HepG2 (cell line): ENCODE results near the gene GPR39. TPM values are rescaled to one million over a fixed set of nuclear protein-coding genes. Genes with fewer than 3 reads are reported as not detected.

Experiments used
- BRD4 ChIP-seq: sonication (generic); formaldehyde crosslinking; IDR thresholded peaks from 2 replicates; pipeline ENCODE4 v1.4.0; 2020; ENCODE audit warnings: missing genetic modification reagents
- ESRRA ChIP-seq: sonication (generic); formaldehyde crosslinking; IDR thresholded peaks from 2 replicates; pipeline ENCODE4 v1.5.1; 2020; ENCODE audit warnings: mild to moderate bottlenecking, low read depth, missing genetic modification reagents
- FOXM1 ChIP-seq: sonication (generic); formaldehyde crosslinking; IDR thresholded peaks from 2 replicates; pipeline ENCODE4 v1.5.0; 2020; ENCODE audit warnings: missing genetic modification reagents
- MAFF ChIP-seq: IDR thresholded peaks from 2 replicates; pipeline ENCODE4 v1.6.1; 2011; ENCODE audit warnings: low read depth, low read length, improper control_type of control experiment
- NR1H2 ChIP-seq: sonication (generic); formaldehyde crosslinking; IDR thresholded peaks from 2 replicates; pipeline ENCODE4 v1.8.1; 2022; ENCODE audit warnings: low read depth, missing genetic modification reagents, borderline replicate concordance
- NRL ChIP-seq: sonication (generic); formaldehyde crosslinking; IDR thresholded peaks from 2 replicates; pipeline ENCODE4 v1.5.0; 2020; ENCODE audit warnings: missing genetic modification reagents, mild to moderate bottlenecking, moderate library complexity, borderline replicate concordance
- POLR2AphosphoS2 ChIP-seq: IDR thresholded peaks from 2 replicates; pipeline ENCODE4 v1.6.1; 2011; ENCODE audit warnings: low read depth, low read length, improper control_type of control experiment
- RBAK ChIP-seq: sonication (generic); formaldehyde crosslinking; IDR thresholded peaks from 2 replicates; pipeline ENCODE4 v1.5.1; 2020; ENCODE audit warnings: mild to moderate bottlenecking, missing genetic modification reagents
- RBM22 ChIP-seq: fragments of 200-400 bp; formaldehyde crosslinking; optimal IDR thresholded peaks from 2 replicates; pipeline ENCODE3; 2017; ENCODE audit warnings: mild to moderate bottlenecking, low read length, moderate library complexity
- SMAD1 ChIP-seq: sonication (generic); formaldehyde crosslinking; IDR thresholded peaks from 2 replicates; pipeline ENCODE4 v1.4.0; 2020; ENCODE audit warnings: missing genetic modification reagents, low read depth, mild to moderate bottlenecking, borderline replicate concordance
- TARDBP ChIP-seq: sonication (generic); formaldehyde crosslinking; IDR thresholded peaks from 2 replicates; pipeline ENCODE4 v1.8.0; 2022; ENCODE audit warnings: mild to moderate bottlenecking, missing genetic modification reagents
- THAP11 ChIP-seq: IDR thresholded peaks from 2 replicates; pipeline ENCODE4 v1.6.1; 2016; ENCODE audit warnings: missing biosample characterization, missing genetic modification reagents
- ZNF101 ChIP-seq: sonication (generic); formaldehyde crosslinking; IDR thresholded peaks from 2 replicates; pipeline ENCODE4 v1.4.0; 2020; ENCODE audit warnings: mild to moderate bottlenecking, low read depth, missing genetic modification reagents, borderline replicate concordance
- ZNF549 ChIP-seq: sonication (generic); formaldehyde crosslinking; IDR thresholded peaks from 2 replicates; pipeline ENCODE4 v1.5.0; 2020; ENCODE audit warnings: missing genetic modification reagents
- ZNF562 ChIP-seq: sonication (generic); formaldehyde crosslinking; IDR thresholded peaks from 2 replicates; pipeline ENCODE4 v1.8.0; 2022; ENCODE audit warnings: missing genetic modification reagents, borderline replicate concordance
- ZNF607 ChIP-seq: sonication (generic); formaldehyde crosslinking; IDR thresholded peaks from 2 replicates; pipeline ENCODE4 v1.5.1; 2020; ENCODE audit warnings: missing genetic modification reagents, mild to moderate bottlenecking, borderline replicate concordance
- ZNF737 ChIP-seq: sonication (generic); formaldehyde crosslinking; IDR thresholded peaks from 2 replicates; pipeline ENCODE4 v1.5.0; 2020; ENCODE audit warnings: missing genetic modification reagents, mild to moderate bottlenecking, borderline replicate concordance
- ZNF775 ChIP-seq: sonication (generic); formaldehyde crosslinking; IDR thresholded peaks from 2 replicates; pipeline ENCODE4 v1.4.0; 2020; ENCODE audit warnings: missing genetic modification reagents, mild to moderate bottlenecking, moderate library complexity, borderline replicate concordance
- ZSCAN9 ChIP-seq: IDR thresholded peaks from 2 replicates; pipeline ENCODE4 v1.6.1; 2016; ENCODE audit warnings: borderline replicate concordance
- polyA plus RNA-seq, 8 experiments: library from polyadenylated mRNA; depleted of rRNA in 3 of 8; stranded (reverse) in 7 of 8; unstranded in 1 of 8; fragments of >200 nt; fragmentation: Illumina TruSeq in 4 of 8; extraction: Trizol in 4 of 8; gene quantifications; 2 replicates each; pipeline versions ENCODE4 v1.2.1 to v1.2.3, GENCODE V29; 2011 to 2016; ENCODE audit warnings: low read depth in 4 of 8, missing spikeins in 1 of 8, mixed read lengths in 1 of 8; ENCODE audit not compliant: insufficient read depth in 1 of 8
- total RNA-seq, 5 experiments: library from RNA; depleted of rRNA; stranded (reverse); fragments of >200 nt; fragmentation: Illumina TruSeq; extraction: Trizol; gene quantifications; 2 replicates each; pipeline ENCODE4 v1.2.3, GENCODE V29; 2016; ENCODE audit warnings: low read depth in 1 of 5
- TF ChIP-seq, protein P1 (sequence below): sonication (generic); formaldehyde crosslinking; IDR thresholded peaks from 2 replicates; pipeline ENCODE4 v1.4.0; 2020; ENCODE audit warnings: missing genetic modification reagents, low read depth, mild to moderate bottlenecking, borderline replicate concordance
- TF ChIP-seq, protein P2 (sequence below): sonication (generic); formaldehyde crosslinking; IDR thresholded peaks from 2 replicates; pipeline ENCODE4 v1.4.0; 2020; ENCODE audit warnings: missing genetic modification reagents
- TF ChIP-seq, protein P3 (sequence below): sonication (generic); formaldehyde crosslinking; IDR thresholded peaks from 2 replicates; pipeline ENCODE4 v1.5.1; 2020; ENCODE audit warnings: missing genetic modification reagents, mild to moderate bottlenecking, borderline replicate concordance
- TF ChIP-seq, protein P4 (sequence below): sonication (generic); formaldehyde crosslinking; conservative IDR thresholded peaks from 2 replicates; pipeline ENCODE4 v1.5.0; 2020; ENCODE audit warnings: missing genetic modification reagents
- TF ChIP-seq, protein P5 (sequence below): sonication (generic); formaldehyde crosslinking; IDR thresholded peaks from 2 replicates; pipeline ENCODE4 v1.8.1; 2023; ENCODE audit warnings: mild to moderate bottlenecking, inconsistent platforms, moderate library complexity, missing genetic modification reagents, borderline replicate concordance

Gene GPR39
- total and polyA plus RNA-seq, 2 of the 13 experiments (the other 11 are each of a cell fraction or from before 2014, with no cell fraction given), result 0.16 to 0.62 TPM

DNA sequence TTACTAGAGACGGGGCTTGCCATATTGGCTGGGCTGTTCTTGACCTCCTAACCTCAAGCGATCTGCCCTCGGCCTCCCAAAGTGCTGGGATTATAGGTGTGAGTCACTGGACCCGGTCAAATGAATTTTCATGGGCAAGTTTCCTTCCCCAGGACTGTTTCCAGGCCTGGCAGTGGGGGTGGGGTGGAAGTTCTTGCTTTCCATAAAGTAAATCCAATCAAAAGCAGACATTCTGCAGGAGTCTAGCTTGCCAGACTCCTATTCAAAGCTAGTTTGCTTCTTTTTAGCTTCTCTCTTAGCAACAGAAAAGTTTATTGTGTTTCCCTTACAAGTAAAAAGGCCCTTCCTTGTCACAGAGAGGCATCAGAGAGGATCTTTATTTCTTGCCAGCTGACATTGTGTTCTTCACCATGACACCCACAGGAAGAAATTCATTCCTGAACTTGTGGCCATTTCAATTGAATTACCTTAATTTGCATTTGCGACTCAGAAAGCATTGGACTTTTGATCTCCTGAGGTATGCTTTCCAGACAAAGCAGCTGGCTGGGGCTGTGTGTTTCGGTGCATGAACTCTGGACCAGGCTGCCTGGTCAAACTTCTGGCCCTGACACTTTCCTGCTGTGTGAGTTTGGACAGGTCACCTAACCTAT lies 215.5 kb downstream of the GPR39 start (continued):
- TF ChIP-seq, protein P1, sequence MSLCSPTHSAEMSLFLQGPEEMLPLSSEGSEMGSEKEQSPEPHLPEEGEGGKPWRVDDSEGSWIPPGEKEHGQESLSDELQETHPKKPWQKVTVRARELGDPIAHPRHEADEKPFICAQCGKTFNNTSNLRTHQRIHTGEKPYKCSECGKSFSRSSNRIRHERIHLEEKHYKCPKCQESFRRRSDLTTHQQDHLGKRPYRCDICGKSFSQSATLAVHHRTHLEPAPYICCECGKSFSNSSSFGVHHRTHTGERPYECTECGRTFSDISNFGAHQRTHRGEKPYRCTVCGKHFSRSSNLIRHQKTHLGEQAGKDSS (CRISPR knock-in tag), result no peak
- no peak for TF ChIP-seq NRL (CRISPR knock-in tag)
- no peak for TF ChIP-seq ZNF775 (CRISPR knock-in tag)
- TF ChIP-seq RBAK (CRISPR knock-in tag), result peak; percentile 80
- no peak for TF ChIP-seq POLR2AphosphoS2
- no peak for TF ChIP-seq BRD4 (CRISPR knock-in tag)
- no peak for TF ChIP-seq THAP11
- TF ChIP-seq NR1H2 (CRISPR knock-in tag), result no peak
- no peak for TF ChIP-seq ZNF101 (CRISPR knock-in tag)
- TF ChIP-seq ZNF549 (CRISPR knock-in tag), result no peak
- TF ChIP-seq SMAD1 (CRISPR knock-in tag), result no peak
- no peak for TF ChIP-seq MAFF
- TF ChIP-seq FOXM1, result no peak
- TF ChIP-seq ZNF562, result no peak
- TF ChIP-seq, protein P2, sequence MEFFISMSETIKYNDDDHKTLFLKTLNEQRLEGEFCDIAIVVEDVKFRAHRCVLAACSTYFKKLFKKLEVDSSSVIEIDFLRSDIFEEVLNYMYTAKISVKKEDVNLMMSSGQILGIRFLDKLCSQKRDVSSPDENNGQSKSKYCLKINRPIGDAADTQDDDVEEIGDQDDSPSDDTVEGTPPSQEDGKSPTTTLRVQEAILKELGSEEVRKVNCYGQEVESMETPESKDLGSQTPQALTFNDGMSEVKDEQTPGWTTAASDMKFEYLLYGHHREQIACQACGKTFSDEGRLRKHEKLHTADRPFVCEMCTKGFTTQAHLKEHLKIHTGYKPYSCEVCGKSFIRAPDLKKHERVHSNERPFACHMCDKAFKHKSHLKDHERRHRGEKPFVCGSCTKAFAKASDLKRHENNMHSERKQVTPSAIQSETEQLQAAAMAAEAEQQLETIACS (CRISPR knock-in tag), result no peak
- TF ChIP-seq ZNF737, result no peak
- no peak for TF ChIP-seq ZSCAN9 (CRISPR knock-in tag)
- 0 out of 2 replicates have a peak, but pooled peaks have one; percentile 71 for TF ChIP-seq ESRRA (CRISPR knock-in tag)
- TF ChIP-seq ZNF607 (CRISPR knock-in tag), result no peak
- TF ChIP-seq TARDBP (CRISPR knock-in tag), result no peak
- TF ChIP-seq, protein P3, sequence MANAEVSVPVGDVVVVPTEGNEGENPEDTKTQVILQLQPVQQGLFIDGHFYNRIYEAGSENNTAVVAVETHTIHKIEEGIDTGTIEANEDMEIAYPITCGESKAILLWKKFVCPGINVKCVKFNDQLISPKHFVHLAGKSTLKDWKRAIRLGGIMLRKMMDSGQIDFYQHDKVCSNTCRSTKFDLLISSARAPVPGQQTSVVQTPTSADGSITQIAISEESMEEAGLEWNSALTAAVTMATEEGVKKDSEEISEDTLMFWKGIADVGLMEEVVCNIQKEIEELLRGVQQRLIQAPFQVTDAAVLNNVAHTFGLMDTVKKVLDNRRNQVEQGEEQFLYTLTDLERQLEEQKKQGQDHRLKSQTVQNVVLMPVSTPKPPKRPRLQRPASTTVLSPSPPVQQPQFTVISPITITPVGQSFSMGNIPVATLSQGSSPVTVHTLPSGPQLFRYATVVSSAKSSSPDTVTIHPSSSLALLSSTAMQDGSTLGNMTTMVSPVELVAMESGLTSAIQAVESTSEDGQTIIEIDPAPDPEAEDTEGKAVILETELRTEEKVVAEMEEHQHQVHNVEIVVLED (CRISPR knock-in tag), result 0 out of 2 replicates have a peak, but pooled peaks have one; percentile 24
- TF ChIP-seq, protein P4, sequence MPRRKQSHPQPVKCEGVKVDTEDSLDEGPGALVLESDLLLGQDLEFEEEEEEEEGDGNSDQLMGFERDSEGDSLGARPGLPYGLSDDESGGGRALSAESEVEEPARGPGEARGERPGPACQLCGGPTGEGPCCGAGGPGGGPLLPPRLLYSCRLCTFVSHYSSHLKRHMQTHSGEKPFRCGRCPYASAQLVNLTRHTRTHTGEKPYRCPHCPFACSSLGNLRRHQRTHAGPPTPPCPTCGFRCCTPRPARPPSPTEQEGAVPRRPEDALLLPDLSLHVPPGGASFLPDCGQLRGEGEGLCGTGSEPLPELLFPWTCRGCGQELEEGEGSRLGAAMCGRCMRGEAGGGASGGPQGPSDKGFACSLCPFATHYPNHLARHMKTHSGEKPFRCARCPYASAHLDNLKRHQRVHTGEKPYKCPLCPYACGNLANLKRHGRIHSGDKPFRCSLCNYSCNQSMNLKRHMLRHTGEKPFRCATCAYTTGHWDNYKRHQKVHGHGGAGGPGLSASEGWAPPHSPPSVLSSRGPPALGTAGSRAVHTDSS (CRISPR knock-in tag), result no peak
- no peak for TF ChIP-seq RBM22
- TF ChIP-seq, protein P5, sequence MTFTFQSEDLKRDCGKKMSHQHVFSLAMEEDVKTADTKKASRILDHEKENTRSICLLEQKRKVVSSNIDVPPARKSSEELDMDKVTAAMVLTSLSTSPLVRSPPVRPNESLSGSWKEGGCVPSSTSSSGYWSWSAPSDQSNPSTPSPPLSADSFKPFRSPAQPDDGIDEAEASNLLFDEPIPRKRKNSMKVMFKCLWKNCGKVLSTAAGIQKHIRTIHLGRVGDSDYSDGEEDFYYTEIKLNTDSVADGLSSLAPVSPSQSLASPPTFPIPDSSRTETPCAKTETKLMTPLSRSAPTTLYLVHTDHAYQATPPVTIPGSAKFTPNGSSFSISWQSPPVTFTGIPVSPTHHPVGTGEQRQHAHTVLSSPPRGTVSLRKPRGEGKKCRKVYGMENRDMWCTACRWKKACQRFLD (CRISPR knock-in tag), result no peak
